Activated CD4-positive, CD25-positive, alpha-beta regulatory T cell treated with anti-CD3 and anti-CD28 coated beads, Interleukin-2, amount 50 U/mL, for 16 hours (primary cell): ENCODE data around the gene TRIOBP.
A peak's percentile ranks its signal among the peaks of the same experiment; 100 is the strongest.

Source experiments
- DNase-seq: peaks from one replicate; pipeline ENCODE4 v3.0.0-alpha.2; 2020; ENCODE audit warnings: low read depth, low spot score

TRIOBP gene

DNA sequence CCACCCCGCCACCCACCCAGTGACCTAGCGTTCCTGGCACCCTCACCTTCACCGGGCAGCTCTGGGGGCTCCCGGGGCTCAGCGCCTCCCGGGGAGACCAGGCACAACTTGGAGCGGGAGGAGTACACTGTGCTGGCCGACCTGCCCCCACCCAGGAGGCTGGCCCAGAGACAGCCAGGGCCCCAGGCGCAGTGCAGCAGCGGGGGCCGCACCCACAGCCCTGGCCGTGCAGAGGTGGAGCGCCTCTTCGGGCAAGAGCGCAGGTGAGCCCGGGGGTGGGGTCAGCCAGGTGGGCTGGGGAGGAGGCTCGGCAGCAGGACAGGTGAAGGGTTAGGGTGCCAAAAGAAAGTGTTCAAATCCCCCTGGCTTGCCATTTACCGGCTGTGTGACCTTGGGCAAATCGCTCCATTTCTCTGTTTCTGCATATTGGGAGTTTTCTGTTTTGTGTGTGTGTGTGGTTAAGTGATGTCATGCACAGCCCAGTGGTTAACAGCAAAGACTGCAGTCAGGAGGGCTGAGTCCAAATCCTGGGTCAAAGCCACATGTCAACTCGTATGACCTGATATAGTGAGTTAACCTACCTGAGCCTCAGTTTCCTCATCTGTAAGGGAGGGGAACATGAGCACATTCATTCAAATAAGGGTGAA lies 29.5 kb downstream of the TRIOBP start:
- DNase-seq = no peak

DNA sequence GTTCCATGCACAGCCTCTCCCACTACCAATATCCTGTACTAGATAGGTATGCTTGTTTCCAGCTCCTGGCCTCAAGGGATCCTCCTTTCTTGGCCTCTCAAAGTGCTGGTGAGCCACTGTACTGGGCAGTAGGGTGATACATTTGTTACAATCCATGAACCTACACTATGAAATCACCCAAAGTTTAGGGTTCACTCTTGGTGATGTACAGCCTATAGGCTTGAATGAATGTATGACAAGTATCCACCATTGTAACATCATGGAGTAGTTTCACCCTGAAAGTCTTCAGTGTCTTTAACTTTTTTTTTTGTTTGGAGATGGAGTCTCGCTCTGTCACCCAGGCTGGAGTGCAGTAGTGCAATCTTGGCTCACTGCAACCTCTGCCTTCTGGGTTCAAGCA lies 31.8 kb downstream of the TRIOBP start:
- DNase-seq = no peak

- no peak for DNase-seq
Observed at GRCh38 chr22:37731804-37732471, 35.1 kb downstream of the TRIOBP start.

DNA sequence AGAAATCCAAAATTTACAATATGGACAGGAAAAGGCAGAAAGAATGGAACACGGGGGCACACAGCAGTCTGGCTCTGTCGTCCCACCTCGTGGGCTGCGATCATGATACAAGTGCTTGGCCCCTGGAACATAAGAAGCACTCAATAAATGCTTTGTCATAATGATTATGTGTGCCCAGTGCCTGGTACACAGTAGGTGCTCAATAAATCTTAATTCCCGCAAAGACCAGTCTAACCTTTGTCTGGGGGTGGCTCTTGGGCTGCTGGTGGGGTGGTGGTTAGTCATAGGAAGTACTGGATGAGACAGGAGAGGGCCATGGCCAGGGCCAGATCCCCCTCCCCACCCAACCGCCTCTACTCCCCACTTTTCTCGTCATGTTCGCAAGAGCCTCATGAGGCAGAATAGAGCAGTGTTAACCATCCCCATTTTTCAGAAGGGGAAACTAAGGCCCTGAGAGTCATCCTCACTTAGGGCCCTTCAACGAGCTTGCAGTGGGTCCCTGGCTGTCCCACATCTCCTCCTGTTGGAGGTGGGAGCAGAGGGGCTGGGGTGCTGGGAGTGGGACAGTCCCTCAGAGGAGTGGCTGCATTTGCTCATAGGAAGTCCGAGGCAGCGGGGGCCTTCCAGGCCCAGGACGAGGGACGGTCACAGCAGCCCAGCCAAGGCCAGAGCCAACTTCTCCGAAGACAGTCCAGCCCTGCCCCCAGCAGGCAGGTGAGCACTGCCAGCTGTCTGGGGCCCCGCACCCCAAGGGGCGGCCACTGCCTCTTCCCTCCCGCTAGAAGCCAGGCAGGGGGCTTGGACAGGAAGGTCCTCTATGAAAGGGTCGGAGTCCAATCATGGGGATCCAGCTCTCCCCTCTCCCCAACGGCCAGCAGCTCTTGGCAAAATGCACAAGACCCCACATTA lies 36.1 kb downstream of the TRIOBP start:
- no peak for DNase-seq

DNA sequence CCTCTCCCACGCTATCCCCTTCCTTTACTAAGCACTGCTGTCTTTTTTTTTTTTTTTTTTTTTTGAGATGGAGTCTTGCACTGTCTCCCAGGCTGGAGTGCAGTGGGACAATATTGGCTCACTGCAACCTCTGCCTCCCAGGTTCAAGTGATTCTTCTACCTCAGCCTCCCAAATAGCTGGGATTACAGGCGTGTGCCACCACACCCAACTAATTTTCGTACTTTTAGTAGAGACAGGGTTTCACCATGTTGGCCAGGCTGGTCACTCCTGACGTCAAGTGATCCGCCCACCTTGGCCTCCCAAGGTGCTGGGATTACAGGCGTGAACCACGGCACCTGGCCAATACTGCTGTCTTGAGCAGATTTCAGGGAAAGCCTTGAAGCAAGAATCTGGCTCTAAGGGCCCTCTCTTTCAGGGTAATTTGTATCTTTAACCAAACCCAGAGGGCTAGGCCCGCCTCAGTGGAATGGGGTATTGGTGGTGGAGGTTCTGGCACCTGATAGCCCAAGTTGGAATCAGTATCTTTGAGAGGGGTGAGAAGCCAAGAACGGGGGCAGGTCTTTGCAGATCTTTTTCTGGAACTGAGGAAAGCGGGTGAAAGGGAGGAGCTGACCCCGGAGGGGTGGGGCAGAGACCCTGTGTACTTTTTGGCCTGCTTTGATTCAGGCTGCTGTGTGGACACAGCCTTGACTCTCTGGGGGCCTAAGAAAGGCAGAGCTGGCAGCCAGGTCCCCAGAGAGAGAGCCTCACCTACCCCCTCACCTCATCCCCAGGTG lies 37.0 kb downstream of the TRIOBP start:
- DNase-seq = no peak

GRCh38 chr22:37734402-37734700 lies 37.5 kb downstream of the TRIOBP start:
- DNase-seq = no peak

DNA sequence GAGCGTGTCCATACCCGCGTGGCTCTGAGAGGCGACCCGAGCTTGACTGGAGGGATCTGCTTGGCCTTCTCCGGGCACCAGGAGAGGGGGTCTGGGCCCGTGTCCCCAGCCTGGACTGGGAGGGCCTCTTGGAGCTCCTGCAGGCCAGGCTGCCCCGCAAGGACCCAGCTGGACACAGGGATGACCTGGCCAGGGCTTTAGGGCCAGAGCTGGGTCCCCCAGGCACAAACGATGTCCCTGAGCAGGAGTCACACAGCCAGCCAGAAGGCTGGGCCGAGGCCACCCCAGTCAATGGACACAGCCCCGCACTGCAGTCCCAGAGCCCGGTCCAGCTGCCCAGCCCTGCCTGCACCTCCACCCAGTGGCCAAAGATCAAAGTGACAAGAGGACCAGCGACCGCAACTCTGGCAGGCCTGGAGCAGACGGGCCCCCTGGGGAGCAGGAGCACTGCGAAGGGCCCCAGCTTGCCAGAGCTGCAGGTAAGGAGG lies 38.2 kb downstream of the TRIOBP start:
- DNase-seq = no peak

GRCh38 chr22:37739035-37739434 lies 42.2 kb downstream of the TRIOBP start:
- no peak for DNase-seq

GRCh38 chr22:37739611-37740049 lies 42.8 kb downstream of the TRIOBP start:
- DNase-seq = no peak

DNA sequence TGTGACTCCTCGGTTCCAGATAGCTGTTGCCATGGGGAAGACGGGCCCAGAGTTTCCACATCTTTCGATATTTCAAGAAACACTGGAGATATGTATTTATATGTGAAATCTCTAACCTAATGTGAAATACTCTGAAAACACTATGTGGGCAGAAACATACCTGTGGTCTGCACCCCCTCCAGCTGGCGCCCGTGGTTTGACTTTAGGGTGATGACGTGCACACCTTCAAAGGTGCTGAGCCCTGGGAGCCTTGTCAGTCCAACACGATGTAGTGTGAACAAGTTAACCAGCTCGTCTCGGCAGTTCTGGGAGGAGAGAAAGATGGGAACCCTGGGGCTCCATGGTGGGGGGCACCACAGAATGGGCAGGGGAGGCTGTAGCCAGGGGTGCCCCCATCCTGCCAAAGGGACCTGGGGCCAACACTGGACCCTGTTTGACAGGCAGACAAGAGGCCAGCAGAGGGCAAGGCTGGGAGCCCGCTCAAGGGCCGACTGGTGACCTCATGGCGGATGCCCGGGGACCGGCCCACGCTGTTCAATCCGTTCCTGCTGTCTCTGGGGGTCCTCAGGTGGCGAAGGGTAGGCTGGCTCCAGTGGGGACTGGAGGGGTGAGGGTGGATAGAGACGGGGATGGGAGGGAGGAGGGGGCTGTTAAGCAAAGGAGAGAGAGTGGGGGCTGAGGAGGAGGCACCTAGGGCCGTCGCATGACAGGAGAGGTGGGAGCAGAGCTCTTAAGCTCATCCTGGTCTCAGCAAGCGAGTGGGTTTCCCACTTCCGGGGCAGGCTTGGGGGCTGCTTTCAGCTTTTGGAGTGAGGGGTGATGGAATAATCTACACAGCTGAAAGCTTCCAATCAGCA lies 43.8 kb downstream of the TRIOBP start:
- DNase-seq = no peak

DNA sequence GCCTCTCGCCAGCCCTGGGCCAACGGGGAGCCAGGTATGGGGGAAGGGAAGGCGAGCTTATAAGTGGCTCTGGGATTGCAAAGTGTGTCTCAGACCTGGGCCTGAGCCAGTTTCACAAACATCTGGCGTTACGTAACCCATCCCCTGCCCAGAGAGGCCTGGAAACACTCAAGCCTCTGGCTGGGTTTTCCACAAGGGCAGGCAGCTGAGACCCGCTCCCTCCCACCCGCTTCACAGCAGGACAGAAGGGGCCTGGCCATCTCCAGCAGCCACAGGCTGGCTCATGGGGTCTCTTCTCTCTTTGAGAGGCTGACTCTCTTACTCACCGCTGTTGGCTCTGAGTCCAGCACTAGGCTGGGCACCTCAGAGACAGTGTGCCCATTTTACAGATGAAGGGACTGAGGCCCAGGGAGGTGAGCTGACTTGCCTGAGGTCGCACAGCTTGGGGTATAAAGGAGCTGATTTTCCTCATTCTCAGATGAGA lies 44.5 kb downstream of the TRIOBP start:
- DNase-seq = no peak

DNA sequence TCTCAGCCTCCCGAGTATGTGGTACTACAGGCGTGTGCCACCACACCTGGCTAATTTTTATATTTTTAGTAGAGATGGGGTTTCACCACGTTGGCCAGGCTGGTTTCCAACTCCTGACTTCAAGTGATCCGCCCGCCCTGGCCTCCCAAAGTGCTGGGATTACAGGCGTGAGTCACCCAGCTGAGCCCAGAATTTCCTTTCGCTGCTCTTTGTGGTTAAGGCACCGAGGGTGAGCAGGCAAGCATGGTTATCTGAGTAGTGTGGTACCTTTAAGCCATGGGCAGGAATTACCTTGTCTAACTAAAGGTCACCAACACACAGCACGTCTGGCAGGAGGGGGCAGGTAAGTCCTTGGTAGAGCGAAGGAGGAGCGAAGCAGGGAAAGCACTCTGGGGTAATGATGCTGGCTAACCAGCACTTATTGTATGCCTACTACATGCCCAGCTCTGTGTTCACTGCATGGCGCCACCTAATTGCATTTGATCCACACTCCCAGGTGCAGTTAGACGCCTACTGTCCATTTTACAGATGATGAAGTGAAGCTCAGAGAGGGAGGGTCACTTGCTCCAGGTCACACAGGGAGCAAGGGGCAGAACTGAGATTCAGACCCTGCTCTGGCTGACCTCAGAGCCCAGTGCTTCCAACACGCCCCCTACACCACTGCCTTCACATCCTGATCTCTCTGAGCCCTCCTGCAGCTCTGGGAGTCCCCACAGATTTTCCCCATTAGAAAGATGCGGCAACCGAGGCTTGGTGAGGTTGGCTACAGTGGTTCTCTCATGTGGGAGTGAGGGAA lies 45.7 kb downstream of the TRIOBP start:
- DNase-seq = no peak

- DNase-seq = no peak
Observed at GRCh38 chr22:37744589-37744988, 47.7 kb downstream of the TRIOBP start.

GRCh38 chr22:37745548-37746365 lies 48.9 kb downstream of the TRIOBP start:
- DNase-seq = peak; percentile 75

- DNase-seq = no peak
Observed at GRCh38 chr22:37746366-37747079, 49.7 kb downstream of the TRIOBP start.

GRCh38 chr22:37747080-37747714 lies 50.3 kb downstream of the TRIOBP start:
- DNase-seq = no peak

DNA sequence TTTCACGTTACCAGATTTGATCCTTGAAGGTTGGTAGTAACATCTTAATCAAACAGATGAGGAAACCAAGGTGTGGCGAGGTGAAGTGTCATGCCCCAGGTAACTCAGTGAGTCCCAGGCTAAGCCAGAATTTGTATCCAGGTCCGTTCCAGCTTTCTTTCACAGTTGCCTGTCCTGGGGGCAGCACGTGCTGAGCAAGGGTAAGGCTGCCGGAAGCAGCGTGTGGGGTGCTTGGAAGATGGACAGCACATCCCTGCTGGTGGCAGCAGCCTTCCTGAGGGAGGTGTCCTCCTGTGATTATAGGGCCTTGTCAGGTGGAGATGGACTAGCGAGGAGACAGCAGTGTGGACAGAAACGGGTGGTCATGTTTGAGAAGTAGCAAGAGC lies 50.9 kb downstream of the TRIOBP start:
- DNase-seq = no peak

DNA sequence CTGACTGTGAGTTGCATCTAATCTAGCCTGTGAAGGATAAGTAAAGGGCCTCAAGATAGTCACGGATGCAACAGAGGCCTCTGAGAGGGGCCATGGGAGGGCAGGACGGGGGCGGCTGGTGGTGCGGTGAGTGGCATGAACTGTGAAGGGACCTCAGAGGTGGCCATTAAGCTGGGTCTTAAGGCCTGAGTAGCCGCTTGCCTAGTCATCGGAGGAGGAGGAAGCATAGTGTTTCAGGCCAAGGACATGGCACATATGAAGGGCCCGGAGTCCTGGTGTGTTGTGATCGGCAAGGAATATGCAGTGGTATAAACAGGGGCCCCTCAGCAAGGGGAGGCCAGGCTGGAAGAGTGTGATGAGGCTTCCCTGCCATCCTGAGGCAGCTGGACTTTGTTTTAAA lies 51.8 kb downstream of the TRIOBP start:
- DNase-seq = no peak
